HepG2 (cell line): ENCODE data around the gene ZC3H7B.

Source experiments
- FOSL2 ChIP-seq: sonication (generic); formaldehyde crosslinking; IDR thresholded peaks from 2 replicates; pipeline ENCODE4 v1.4.0; 2020; ENCODE audit warnings: missing genetic modification reagents
- FOXP4 ChIP-seq: sonication (generic); formaldehyde crosslinking; IDR thresholded peaks from 2 replicates; pipeline ENCODE4 v1.4.0; 2020; ENCODE audit warnings: missing genetic modification reagents
- JUNB ChIP-seq: sonication (generic); formaldehyde crosslinking; IDR thresholded peaks from 2 replicates; pipeline ENCODE4 v1.8.0; 2022; ENCODE audit warnings: missing genetic modification reagents, mild to moderate bottlenecking, borderline replicate concordance
- NFE2 ChIP-seq: sonication (generic); formaldehyde crosslinking; IDR thresholded peaks from 2 replicates; pipeline ENCODE4 v1.4.0; 2020; ENCODE audit warnings: missing genetic modification reagents
- TAF15 ChIP-seq: fragments of 200-400 bp; formaldehyde crosslinking; IDR thresholded peaks from one replicate; pipeline ENCODE4 v1.6.1; 2018; ENCODE audit warnings: mild to moderate bottlenecking, low read depth, low read length; ENCODE audit not compliant: poor library complexity, severe bottlenecking
- ZBTB49 ChIP-seq: sonication (generic); formaldehyde crosslinking; IDR thresholded peaks from 2 replicates; pipeline ENCODE4 v1.4.0; 2020; ENCODE audit warnings: missing genetic modification reagents, borderline replicate concordance
- TF ChIP-seq, protein P1 (sequence below): IDR thresholded peaks from 2 replicates; pipeline ENCODE4 v1.6.1; 2016; ENCODE audit warnings: low read depth, borderline replicate concordance

DNA sequence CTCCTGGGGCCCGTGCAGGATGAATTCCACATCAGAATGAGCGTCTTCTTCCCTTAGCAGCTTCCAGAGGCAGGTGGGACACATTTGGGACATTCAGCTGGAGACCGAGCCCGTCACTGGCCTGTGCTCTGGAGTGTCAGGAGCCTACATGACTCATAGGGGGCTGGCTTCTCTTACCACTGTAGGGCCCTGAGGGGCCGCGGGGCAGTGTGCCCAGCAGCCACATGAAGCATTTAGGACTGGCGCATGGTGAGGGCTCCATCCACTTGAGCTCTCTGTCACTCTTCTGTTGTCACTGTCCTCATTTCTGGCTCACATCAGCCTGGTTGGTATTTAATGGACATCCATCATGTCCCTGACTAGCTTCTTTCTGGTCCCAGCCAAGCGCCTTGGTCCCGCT lies 42.4 kb downstream of the ZC3H7B start:
- TF ChIP-seq TAF15: no peak
- TF ChIP-seq ZBTB49 (CRISPR knock-in tag): no peak
- TF ChIP-seq, protein P1, sequence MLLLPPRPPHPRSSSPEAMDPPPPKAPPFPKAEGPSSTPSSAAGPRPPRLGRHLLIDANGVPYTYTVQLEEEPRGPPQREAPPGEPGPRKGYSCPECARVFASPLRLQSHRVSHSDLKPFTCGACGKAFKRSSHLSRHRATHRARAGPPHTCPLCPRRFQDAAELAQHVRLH: no peak
- TF ChIP-seq FOXP4 (CRISPR knock-in tag): no peak
- TF ChIP-seq FOSL2 (CRISPR knock-in tag): no peak
- no peak for TF ChIP-seq NFE2 (CRISPR knock-in tag)
- no peak for TF ChIP-seq JUNB (CRISPR knock-in tag)
